H9 (cell line): Measurements from ENCODE around the gene CYS1. TPM values are rescaled to one million over a fixed set of nuclear protein-coding genes. Genes with fewer than 3 reads are reported as not detected.

Experiments
- DNase-seq: peaks from one replicate; pipeline ENCODE4 v3.0.0-alpha.2; 2017
- H2AFZ ChIP-seq: one replicate; pipeline ENCODE4 v1.6.1; 2013; ENCODE audit warnings: mild to moderate bottlenecking, low read length, control low read depth, moderate library complexity
- H2AK5ac ChIP-seq: 2 replicates; pipeline ENCODE4 v1.6.1; 2013; ENCODE audit warnings: low read length, control low read depth, mixed read lengths; ENCODE audit not compliant: insufficient read length
- H2BK120ac ChIP-seq: one replicate; pipeline ENCODE4 v1.6.1; 2013; ENCODE audit warnings: low read depth, mild to moderate bottlenecking, low read length, control low read depth, inconsistent platforms; ENCODE audit not compliant: poor library complexity, severe bottlenecking
- H2BK12ac ChIP-seq: 2 replicates; pipeline ENCODE4 v1.6.1; 2013; ENCODE audit warnings: low read length, control low read depth, mixed read lengths, low read depth; ENCODE audit not compliant: insufficient read length
- H2BK15ac ChIP-seq: 2 replicates; pipeline ENCODE4 v1.6.1; 2013; ENCODE audit warnings: low read depth, low read length, control low read depth
- H2BK20ac ChIP-seq: one replicate; pipeline ENCODE4 v1.6.1; 2013; ENCODE audit warnings: low read depth, mild to moderate bottlenecking, low read length, control low read depth, inconsistent platforms; ENCODE audit not compliant: poor library complexity, severe bottlenecking
- H2BK5ac ChIP-seq: 2 replicates; pipeline ENCODE4 v1.6.1; 2013; ENCODE audit warnings: low read length, control low read depth, mixed read lengths; ENCODE audit not compliant: insufficient read length
- H3K14ac ChIP-seq: 2 replicates; pipeline ENCODE4 v1.6.1; 2013; ENCODE audit warnings: low read length, control low read depth; ENCODE audit not compliant: insufficient read depth
- H3K18ac ChIP-seq: 2 replicates; pipeline ENCODE4 v1.6.1; 2013; ENCODE audit warnings: low read depth, mild to moderate bottlenecking, mixed read lengths, low read length, control low read depth; ENCODE audit not compliant: insufficient read length
- H3K23ac ChIP-seq: 2 replicates; pipeline ENCODE4 v1.6.1; 2013; ENCODE audit warnings: low read length, control low read depth, mixed read lengths, low read depth; ENCODE audit not compliant: insufficient read length
- H3K23me2 ChIP-seq: 2 replicates; pipeline ENCODE4 v1.6.1; 2013; ENCODE audit warnings: low read depth, mild to moderate bottlenecking, mixed read lengths, low read length, control low read depth; ENCODE audit not compliant: insufficient read length, poor library complexity, severe bottlenecking
- H3K27ac ChIP-seq: 2 replicates; pipeline ENCODE4 v1.5.1; 2013; ENCODE audit warnings: low read length, control low read depth, mixed read lengths, low read depth; ENCODE audit not compliant: insufficient read length
- H3K27me3 ChIP-seq: 2 replicates; pipeline ENCODE4 v1.6.1; 2013; ENCODE audit warnings: low read length, control low read depth, inconsistent platforms; ENCODE audit not compliant: insufficient read depth
- H3K4ac ChIP-seq: 2 replicates; pipeline ENCODE4 v1.6.1; 2013; ENCODE audit warnings: low read depth, mild to moderate bottlenecking, control low read depth, inconsistent platforms, low read length, moderate library complexity
- H3K4me1 ChIP-seq: 2 replicates; pipeline ENCODE4 v1.6.1; 2013; ENCODE audit warnings: low read length, control low read depth, inconsistent platforms; ENCODE audit not compliant: insufficient read depth
- H3K4me2 ChIP-seq: 2 replicates; pipeline ENCODE4 v1.6.1; 2013; ENCODE audit warnings: low read length, control low read depth, mixed read lengths; ENCODE audit not compliant: insufficient read length, insufficient read depth
- H3K56ac ChIP-seq: 2 replicates; pipeline ENCODE4 v1.6.1; 2013; ENCODE audit warnings: low read depth, mild to moderate bottlenecking, mixed read lengths, low read length, control low read depth; ENCODE audit not compliant: insufficient read length
- H3K79me1 ChIP-seq: 2 replicates; pipeline ENCODE4 v1.6.1; 2013; ENCODE audit warnings: low read depth, mild to moderate bottlenecking, moderate library complexity, low read length, control low read depth, inconsistent platforms; ENCODE audit not compliant: insufficient read depth, poor library complexity, severe bottlenecking
- H3K79me2 ChIP-seq: 2 replicates; pipeline ENCODE4 v1.6.1; 2013; ENCODE audit warnings: low read length, control low read depth, inconsistent platforms; ENCODE audit not compliant: insufficient read depth
- H3K9ac ChIP-seq: 2 replicates; pipeline ENCODE4 v1.6.1; 2013; ENCODE audit warnings: low read length, control low read depth, mixed read lengths; ENCODE audit not compliant: insufficient read length; ENCODE audit errors: extremely low read depth
- H3K9me3 ChIP-seq: one replicate; pipeline ENCODE4 v1.6.1; 2013; ENCODE audit warnings: low read depth, low read length, inconsistent platforms; ENCODE audit not compliant: control insufficient read depth
- H3T11ph ChIP-seq: one replicate; pipeline ENCODE4 v1.6.1; 2013; ENCODE audit warnings: mild to moderate bottlenecking, low read length, control low read depth, inconsistent platforms
- H4K20me1 ChIP-seq: one replicate; pipeline ENCODE4 v1.6.1; 2013; ENCODE audit not compliant: control insufficient read depth, insufficient read length, insufficient read depth
- H4K5ac ChIP-seq: 2 replicates; pipeline ENCODE4 v1.6.1; 2013; ENCODE audit warnings: low read depth, mild to moderate bottlenecking, mixed read lengths, low read length, control low read depth; ENCODE audit not compliant: insufficient read length
- H4K8ac ChIP-seq: replicated peaks from 2 replicates; pipeline ENCODE4 v1.6.1; 2013; ENCODE audit warnings: low read length, control low read depth, mixed read lengths, low read depth; ENCODE audit not compliant: insufficient read length
- H4K91ac ChIP-seq: 2 replicates; pipeline ENCODE4 v1.6.1; 2013; ENCODE audit warnings: low read depth, mild to moderate bottlenecking, moderate library complexity, mixed read lengths, low read length, control low read depth; ENCODE audit not compliant: insufficient read length
- H3K27ac Mint-ChIP-seq, 3 experiments: 2 replicates in 2 of 3; 3 replicates in 1 of 3; pipeline ENCODE4 v1.8.0; 2020 to 2021; ENCODE audit warnings: mixed read lengths in 3 of 3, mild to moderate bottlenecking in 1 of 3, moderate library complexity in 1 of 3
- H3K27me3 Mint-ChIP-seq: 2 replicates; pipeline ENCODE4 v1.8.0; 2021; ENCODE audit warnings: low read depth, mild to moderate bottlenecking, moderate library complexity, mixed read lengths
- H3K36me3 Mint-ChIP-seq, 3 experiments: 2 replicates in 2 of 3; 3 replicates in 1 of 3; pipeline ENCODE4 v1.8.0; 2020 to 2021; ENCODE audit warnings: low read depth in 3 of 3, mixed read lengths in 3 of 3; ENCODE audit not compliant: insufficient read depth in 1 of 3
- H3K4me1 Mint-ChIP-seq, 2 experiments: 2 replicates each; pipeline ENCODE4 v1.8.0; 2020; ENCODE audit warnings: mixed read lengths in 2 of 2
- H3K4me3 Mint-ChIP-seq, 2 experiments: 2 replicates in 1 of 2; 3 replicates in 1 of 2; pipeline ENCODE4 v1.8.0; 2020 to 2021; ENCODE audit warnings: mild to moderate bottlenecking in 2 of 2, mixed read lengths in 2 of 2, moderate library complexity in 1 of 2
- H3K9me3 Mint-ChIP-seq, 2 experiments: 2 replicates in 1 of 2; 3 replicates in 1 of 2; pipeline ENCODE4 v1.8.0; 2020; ENCODE audit warnings: mild to moderate bottlenecking in 2 of 2, mixed read lengths in 2 of 2, moderate library complexity in 1 of 2
- CTCF ChIP-seq: fragments of 200-600 bp; sonication (generic); conservative IDR thresholded peaks from 3 replicates; pipeline ENCODE4 v1.8.0; 2021; ENCODE audit warnings: antibody characterized with exemption, mild to moderate bottlenecking
- WGBS: extraction: QIAGEN DNeasy Blood & Tissue Kit; methylation state at CpG from one replicate; pipeline ENCODE4 v1.1.7; 2013; ENCODE audit warnings: missing lambda C conversion rate, low lambda C conversion rate, mixed read lengths; ENCODE audit not compliant: insufficient read length; ENCODE audit errors: extremely low coverage; 5-methylcytosine and 5-hydroxymethylcytosine counted together
- total RNA-seq: library from RNA; stranded (reverse); gene quantifications from 2 replicates; pipeline ENCODE4 v1.2.1, GENCODE V29; 2021

Gene CYS1
- total RNA-seq, 1 experiment from 2014 or later: 0.35 TPM

- no peak for DNase-seq
- TF ChIP-seq CTCF: no peak
- Mint-ChIP-seq H3K9me3 (no peaks in the 10 kb centered on the region), H3K4me1 (peaks cover 0 to 4% of the 10 kb centered on the region in 2 experiments; a peak in 1 of 4 replicates), H3K27ac (no peak overlapping the region), H3K36me3 (no peaks in the 10 kb centered on the region), H3K4me3 (no peak overlapping the region), H3K27me3 (no peaks in the 10 kb centered on the region; the same call in 1 of the 2 replicates)
- no peak overlapping the region for H2AFZ ChIP-seq
- no peak overlapping the region for H2BK5ac ChIP-seq
- H4K91ac ChIP-seq: no peak overlapping the region
- H3K79me2 ChIP-seq: no peaks in the 10 kb centered on the region
- no peaks in the 10 kb centered on the region for H3K9me3 ChIP-seq
- no peak overlapping the region for H3K9ac ChIP-seq
- H2BK12ac ChIP-seq: no peak overlapping the region
- H3K27ac ChIP-seq: no peak overlapping the region
- no peak overlapping the region for H2AK5ac ChIP-seq
- no CpG with 5 or more reads among the region's 19 CpGs for WGBS
- H3T11ph ChIP-seq: no peak overlapping the region
- no peaks in the 10 kb centered on the region for H3K23me2 ChIP-seq
- H2BK120ac ChIP-seq: no peak overlapping the region
- H3K23ac ChIP-seq: no peak overlapping the region
- H4K20me1 ChIP-seq: no peaks in the 10 kb centered on the region
- no peaks in the 10 kb centered on the region for H3K79me1 ChIP-seq
- no peak overlapping the region; the same call in 1 of the 2 replicates for H3K14ac ChIP-seq
- H2BK20ac ChIP-seq: no peak overlapping the region
- H3K4ac ChIP-seq: no peak overlapping the region
- no peak overlapping the region for H3K18ac ChIP-seq
- no peak overlapping the region for H4K8ac ChIP-seq
- no peaks in the 10 kb centered on the region for H3K4me1 ChIP-seq
- no peak overlapping the region for H2BK15ac ChIP-seq
- no peak overlapping the region for H3K56ac ChIP-seq
- H3K27me3 ChIP-seq: no peaks in the 10 kb centered on the region
- no peak overlapping the region for H4K5ac ChIP-seq
- no peak overlapping the region for H3K4me2 ChIP-seq
Observed at GRCh38 chr2:10009271-10009810, 70.9 kb downstream of the CYS1 start.
